SK-N-SH (cell line): ENCODE results near the gene GLDC. TPM values are rescaled to one million over a fixed set of nuclear protein-coding genes. Genes with fewer than 3 reads are reported as not detected.

Experiments used
- CTCF ChIA-PET: fragments of 300-600, 350-600 bp; formaldehyde crosslinking; extraction: SDS; loops from one replicate; lab custom pipeline; 2021; lab: Yijun Ruan, JAX
- POLR2A ChIA-PET: fragments of 350-600 bp; sonication (Branson Sonifier 250); formaldehyde crosslinking; extraction: SDS; loops from one replicate; lab custom pipeline; 2020; ENCODE audit warnings: antibody characterized with exemption, inconsistent platforms; lab: Yijun Ruan, JAX
- DNase-seq: peaks from one replicate; pipeline ENCODE4 v3.0.0; 2012
- H2AFZ ChIP-seq: fragments of 200-600 bp; sonication (generic); 2 replicates; pipeline ENCODE4 v1.8.1; 2016; ENCODE audit warnings: antibody characterized with exemption, mild to moderate bottlenecking, low read depth
- H3F3A ChIP-seq: fragments of 200-600 bp; sonication (generic); replicated peaks from 2 replicates; pipeline ENCODE3; 2016; ENCODE audit warnings: antibody characterized with exemption, mild to moderate bottlenecking; ENCODE audit not compliant: insufficient read depth
- H3K27ac ChIP-seq, 2 experiments: fragments of 200-500 bp in 1 of 2; fragments of 200-600 bp in 1 of 2; sonication (Bioruptor generic) in 1 of 2; sonication (generic), shearing (Covaris generic) in 1 of 2; 2 replicates each; pipeline versions ENCODE4 v1.5.1 to v1.6.1; 2014 to 2016; ENCODE audit warnings: low read depth in 2 of 2, inconsistent platforms in 1 of 2, low read length in 1 of 2, mild to moderate bottlenecking in 1 of 2, mixed read lengths in 1 of 2
- H3K27me3 ChIP-seq: fragments of 200-600 bp; sonication (generic), shearing (Covaris generic); 2 replicates; pipeline ENCODE4 v1.6.1; 2016; ENCODE audit warnings: mixed run types; ENCODE audit not compliant: insufficient read depth
- H3K36me3 ChIP-seq, 2 experiments: fragments of 200-500 bp in 1 of 2; fragments of 200-600 bp in 1 of 2; sonication (Bioruptor generic) in 1 of 2; sonication (generic) in 1 of 2; replicated peaks in 1 of 2; 2 replicates each; pipeline versions ENCODE3 to v1.5.1; 2014 to 2016; ENCODE audit warnings: low read length in 1 of 2, mild to moderate bottlenecking in 1 of 2; ENCODE audit not compliant: insufficient read depth in 2 of 2, control insufficient read depth in 1 of 2
- H3K4me1 ChIP-seq, 2 experiments: fragments of 200-500 bp in 1 of 2; fragments of 200-600 bp in 1 of 2; sonication (Bioruptor generic) in 1 of 2; sonication (generic), shearing (Covaris generic) in 1 of 2; 2 replicates each; pipeline versions ENCODE4 v1.5.1 to v1.6.1; 2014 to 2016; ENCODE audit warnings: low read depth in 1 of 2, low read length in 1 of 2, mixed run types in 1 of 2; ENCODE audit not compliant: insufficient read depth in 2 of 2, control insufficient read depth in 1 of 2
- H3K4me2 ChIP-seq: fragments of 200-600 bp; sonication (generic), shearing (Covaris generic); 2 replicates; pipeline ENCODE4 v1.6.1; 2017; ENCODE audit warnings: mixed run types
- H3K4me3 ChIP-seq, 2 experiments: fragments of 200-500 bp in 1 of 2; fragments of 200-600 bp in 1 of 2; sonication (Bioruptor generic) in 1 of 2; sonication (generic), shearing (Covaris generic) in 1 of 2; 2 replicates each; pipeline versions ENCODE4 v1.5.1 to v1.8.1; 2014 to 2016; ENCODE audit warnings: low read depth in 2 of 2, inconsistent platforms in 1 of 2, low read length in 1 of 2, mild to moderate bottlenecking in 1 of 2, mixed read lengths in 1 of 2, moderate library complexity in 1 of 2
- H3K79me2 ChIP-seq: fragments of 200-600 bp; sonication (generic); 2 replicates; pipeline ENCODE4 v1.8.1; 2017; ENCODE audit warnings: mild to moderate bottlenecking; ENCODE audit not compliant: insufficient read depth
- H3K9ac ChIP-seq: fragments of 200-600 bp; sonication (generic); 2 replicates; pipeline ENCODE4 v1.6.1; 2017; ENCODE audit warnings: mixed run types
- H3K9me2 ChIP-seq: fragments of 200-600 bp; sonication (generic); 2 replicates; pipeline ENCODE4 v1.6.1; 2017; ENCODE audit warnings: mixed run types
- H3K9me3 ChIP-seq: fragments of 200-600 bp; sonication (generic); 2 replicates; pipeline ENCODE4 v1.6.1; 2017; ENCODE audit warnings: mixed run types, mild to moderate bottlenecking, moderate library complexity
- H4K20me1 ChIP-seq: fragments of 200-600 bp; sonication (generic); 2 replicates; pipeline ENCODE4 v1.6.1; 2017; ENCODE audit warnings: mild to moderate bottlenecking, mixed run types; ENCODE audit not compliant: insufficient read depth
- CTCF ChIP-seq: fragments of 200-600 bp; sonication (generic); IDR thresholded peaks from 2 replicates; pipeline ENCODE4 v1.6.1; 2017; ENCODE audit warnings: antibody characterized with exemption, mild to moderate bottlenecking, moderate library complexity
- EP300 ChIP-seq, 2 experiments: IDR thresholded peaks; 2 replicates each; pipeline versions ENCODE4 v1.4.0 to v1.6.1; 2012; ENCODE audit warnings: borderline replicate concordance in 1 of 2, low read depth in 1 of 2, low read length in 1 of 2
- FOSL2 ChIP-seq: IDR thresholded peaks from 2 replicates; pipeline ENCODE4 v1.4.0; 2012; ENCODE audit warnings: low read depth, mild to moderate bottlenecking, moderate library complexity, borderline replicate concordance
- FOXM1 ChIP-seq: IDR thresholded peaks from 2 replicates; pipeline ENCODE4 v1.4.0; 2012; ENCODE audit warnings: low read depth, mild to moderate bottlenecking
- GABPA ChIP-seq: IDR thresholded peaks from 2 replicates; pipeline ENCODE4 v1.4.0; 2012; ENCODE audit warnings: low read depth, mild to moderate bottlenecking
- JUND ChIP-seq: IDR thresholded peaks from 2 replicates; pipeline ENCODE4 v1.4.0; 2012
- MEF2A ChIP-seq: IDR thresholded peaks from 2 replicates; pipeline ENCODE4 v1.4.0; 2012; ENCODE audit warnings: low read depth, borderline replicate concordance
- MXI1 ChIP-seq: IDR thresholded peaks from 2 replicates; pipeline ENCODE4 v1.6.1; 2012; ENCODE audit warnings: mild to moderate bottlenecking, low read depth, low read length, improper control_type of control experiment
- NFIC ChIP-seq: IDR thresholded peaks from 2 replicates; pipeline ENCODE4 v1.4.0; 2012; ENCODE audit warnings: borderline replicate concordance
- NRF1 ChIP-seq: IDR thresholded peaks from 2 replicates; pipeline ENCODE4 v1.6.1; 2012; ENCODE audit warnings: low read depth, mild to moderate bottlenecking, low read length
- PBX3 ChIP-seq: IDR thresholded peaks from 2 replicates; pipeline ENCODE4; 2012
- RAD21 ChIP-seq: IDR thresholded peaks from 2 replicates; pipeline ENCODE4 v1.6.1; 2012; ENCODE audit warnings: mild to moderate bottlenecking, low read length
- RFX5 ChIP-seq: IDR thresholded peaks from 2 replicates; pipeline ENCODE4 v1.6.1; 2012; ENCODE audit warnings: mild to moderate bottlenecking, improper control_type of control experiment, low read length
- RXRA ChIP-seq: IDR thresholded peaks from 2 replicates; pipeline ENCODE4 v1.4.0; 2012; ENCODE audit warnings: low read depth, mild to moderate bottlenecking, borderline replicate concordance
- SIN3A ChIP-seq: IDR thresholded peaks from 2 replicates; pipeline ENCODE4 v1.6.1; 2012; ENCODE audit warnings: low read depth, mild to moderate bottlenecking, low read length, moderate library complexity, borderline replicate concordance
- SMC3 ChIP-seq: IDR thresholded peaks from 2 replicates; pipeline ENCODE4 v1.6.1; 2012; ENCODE audit warnings: low read depth, low read length, improper control_type of control experiment
- TAF1 ChIP-seq: IDR thresholded peaks from 2 replicates; pipeline ENCODE4 v1.6.1; 2012; ENCODE audit warnings: low read depth, mild to moderate bottlenecking, low read length, moderate library complexity, borderline replicate concordance
- YY1 ChIP-seq: IDR thresholded peaks from 2 replicates; pipeline ENCODE4 v1.4.0; 2012; ENCODE audit warnings: low read depth, mild to moderate bottlenecking
- WGBS: methylation state at CpG from one replicate; pipeline ENCODE4 v1.1.6; 2017; ENCODE audit warnings: low lambda C conversion rate; 5-methylcytosine and 5-hydroxymethylcytosine counted together
- polyA plus RNA-seq, 3 experiments: library from polyadenylated mRNA; depleted of rRNA; stranded (reverse); fragments of >200 nt; gene quantifications; 2 replicates each; pipeline ENCODE4 v1.2.3, GENCODE V29; 2012
- TF ChIP-seq, protein P1 (sequence below): IDR thresholded peaks from 2 replicates; pipeline ENCODE4 v1.4.0; 2012; ENCODE audit warnings: low read depth, borderline replicate concordance
- TF ChIP-seq, protein P2 (sequence below): fragments of 150-350 bp; IDR thresholded peaks from 2 replicates; pipeline ENCODE4 v1.6.1; 2016; ENCODE audit warnings: mild to moderate bottlenecking, low read depth, low read length

GLDC gene
- polyA plus RNA-seq, 1 of the 3 experiments (the other 2 are of a cell fraction) = 4.1 TPM

GRCh38 chr9:6689893-6690674 lies 44.6 kb upstream of the GLDC start:
- ChIA-PET POLR2A (interaction anchor here (0.7 to 1.0 kb wide), 2 partner anchors 8 to 137 kb away, joined by 4 to 5 read pairs; no protein-coding TSS in a partner anchor), CTCF (no interaction called here)
- Histone ChIP-seq H2AFZ (no peak overlapping the region), H3K9ac (no peak overlapping the region), H3F3A (peaks cover 4% of the 10 kb centered on the region), H3K27me3 (no peaks in the 10 kb centered on the region), H3K4me3 (no peak overlapping the region), H3K4me1 (no peaks in the 10 kb centered on the region), H3K79me2 (peaks cover 5% of the 10 kb centered on the region; the same call in 1 of the 2 replicates), H4K20me1 (no peaks in the 10 kb centered on the region), H3K4me2 (no peak overlapping the region), H3K27ac (no peak overlapping the region), H3K9me3 (no peaks in the 10 kb centered on the region), H3K36me3 (no peaks in the 10 kb centered on the region), H3K9me2 (no peaks in the 10 kb centered on the region)
- 69% methylated on average over 2 of the region's 2 CpGs for WGBS
- TF ChIP-seq FOXM1 (no peak), NFIC (no peak), TAF1 (no peak), EP300 (IDR thresholded peaks at IDR 0.05; ENCODE audit: borderline replicate concordance in 1 of 2, low read depth in 1 of 2, low read length in 1 of 2) (no peak), RFX5 (no peak), JUND (no peak), MEF2A (no peak), YY1 (no peak), SMC3 (no peak), RXRA (no peak), GABPA (no peak), FOSL2 (no peak)
- TF ChIP-seq, protein P1, sequence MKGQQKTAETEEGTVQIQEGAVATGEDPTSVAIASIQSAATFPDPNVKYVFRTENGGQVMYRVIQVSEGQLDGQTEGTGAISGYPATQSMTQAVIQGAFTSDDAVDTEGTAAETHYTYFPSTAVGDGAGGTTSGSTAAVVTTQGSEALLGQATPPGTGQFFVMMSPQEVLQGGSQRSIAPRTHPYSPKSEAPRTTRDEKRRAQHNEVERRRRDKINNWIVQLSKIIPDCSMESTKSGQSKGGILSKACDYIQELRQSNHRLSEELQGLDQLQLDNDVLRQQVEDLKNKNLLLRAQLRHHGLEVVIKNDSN = no peak
- TF ChIP-seq, protein P2, sequence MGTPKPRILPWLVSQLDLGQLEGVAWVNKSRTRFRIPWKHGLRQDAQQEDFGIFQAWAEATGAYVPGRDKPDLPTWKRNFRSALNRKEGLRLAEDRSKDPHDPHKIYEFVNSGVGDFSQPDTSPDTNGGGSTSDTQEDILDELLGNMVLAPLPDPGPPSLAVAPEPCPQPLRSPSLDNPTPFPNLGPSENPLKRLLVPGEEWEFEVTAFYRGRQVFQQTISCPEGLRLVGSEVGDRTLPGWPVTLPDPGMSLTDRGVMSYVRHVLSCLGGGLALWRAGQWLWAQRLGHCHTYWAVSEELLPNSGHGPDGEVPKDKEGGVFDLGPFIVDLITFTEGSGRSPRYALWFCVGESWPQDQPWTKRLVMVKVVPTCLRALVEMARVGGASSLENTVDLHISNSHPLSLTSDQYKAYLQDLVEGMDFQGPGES = no peak
- DNase-seq = no peak

GRCh38 chr9:6687180-6687579 lies 41.7 kb upstream of the GLDC start:
- ChIA-PET CTCF (interaction anchor here (1.3 to 1.4 kb wide), 2 partner anchors 9 to 102 kb away, joined by 3 to 9 read pairs; no protein-coding TSS in a partner anchor), POLR2A (no interaction called here)
- Histone ChIP-seq H3K9me2 (no peaks in the 10 kb centered on the region), H3K27me3 (no peaks in the 10 kb centered on the region), H3K79me2 (peaks cover 32% of the 10 kb centered on the region), H3K9me3 (no peaks in the 10 kb centered on the region), H3K4me2 (no peak overlapping the region), H3F3A (peaks cover 5% of the 10 kb centered on the region), H3K4me1 (no peaks in the 10 kb centered on the region; a peak in 1 of 4 replicates), H3K4me3 (no peak overlapping the region), H4K20me1 (no peaks in the 10 kb centered on the region), H3K9ac (no peak overlapping the region), H2AFZ (no peak overlapping the region), H3K36me3 (no peaks in the 10 kb centered on the region), H3K27ac (no peak overlapping the region)
- no peak for DNase-seq
- WGBS = 94% methylated on average over 4 of the region's 4 CpGs
- TF ChIP-seq MXI1 (no peak), SIN3A (no peak), RAD21 (no peak), PBX3 (no peak), CTCF (no peak), NRF1 (no peak), EP300 (IDR thresholded peaks at IDR 0.05; ENCODE audit: borderline replicate concordance in 1 of 2, low read depth in 1 of 2, low read length in 1 of 2) (no peak)
- TF ChIP-seq, protein P2 = no peak
